ENCODE measurements around the gene RANBP3. TPM values are rescaled to one million over a fixed set of nuclear protein-coding genes. Genes with fewer than 3 reads are reported as not detected.

Gene RANBP3
- total and polyA plus RNA-seq, 8 donors = 64.6 to 91.9 (median 77.1) TPM

GRCh38 chr19:5873617-5874199 is 104.2 kb downstream of the RANBP3 start:
- Histone ChIP-seq H3K27ac (no peak overlapping the region), H3K27me3 (peaks cover 0 to 27% of the 10 kb centered on the region in 2 donors), H3K4me1 (no peaks in the 10 kb centered on the region), H3K9me3 (no peaks in the 10 kb centered on the region), H3K4me3 (no peak overlapping the region), H3K36me3 (no peaks in the 10 kb centered on the region)
- no peak for ATAC-seq
- TF ChIP-seq, protein P1, sequence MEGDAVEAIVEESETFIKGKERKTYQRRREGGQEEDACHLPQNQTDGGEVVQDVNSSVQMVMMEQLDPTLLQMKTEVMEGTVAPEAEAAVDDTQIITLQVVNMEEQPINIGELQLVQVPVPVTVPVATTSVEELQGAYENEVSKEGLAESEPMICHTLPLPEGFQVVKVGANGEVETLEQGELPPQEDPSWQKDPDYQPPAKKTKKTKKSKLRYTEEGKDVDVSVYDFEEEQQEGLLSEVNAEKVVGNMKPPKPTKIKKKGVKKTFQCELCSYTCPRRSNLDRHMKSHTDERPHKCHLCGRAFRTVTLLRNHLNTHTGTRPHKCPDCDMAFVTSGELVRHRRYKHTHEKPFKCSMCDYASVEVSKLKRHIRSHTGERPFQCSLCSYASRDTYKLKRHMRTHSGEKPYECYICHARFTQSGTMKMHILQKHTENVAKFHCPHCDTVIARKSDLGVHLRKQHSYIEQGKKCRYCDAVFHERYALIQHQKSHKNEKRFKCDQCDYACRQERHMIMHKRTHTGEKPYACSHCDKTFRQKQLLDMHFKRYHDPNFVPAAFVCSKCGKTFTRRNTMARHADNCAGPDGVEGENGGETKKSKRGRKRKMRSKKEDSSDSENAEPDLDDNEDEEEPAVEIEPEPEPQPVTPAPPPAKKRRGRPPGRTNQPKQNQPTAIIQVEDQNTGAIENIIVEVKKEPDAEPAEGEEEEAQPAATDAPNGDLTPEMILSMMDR (IDR thresholded peaks at IDR 0.05) = no peak
- intact Hi-C loops (cut with DNase I) = no loop called here
- DNase-seq = peak in 1 of 4 donors; percentile 29

GRCh38 chr19:5870986-5871394 is 107.0 kb downstream of the RANBP3 start:
- ATAC-seq (no peak), DNase-seq (no peak)
- Histone ChIP-seq H3K4me3 (no peak overlapping the region), H3K9me3 (no peaks in the 10 kb centered on the region), H3K27me3 (peaks cover 0 to under 1% of the 10 kb centered on the region in 2 donors), H3K4me1 (no peaks in the 10 kb centered on the region), H3K27ac (no peak overlapping the region), H3K36me3 (no peaks in the 10 kb centered on the region)
- intact Hi-C loops (cut with DNase I) = no loop called here
- TF ChIP-seq, protein P1 (IDR thresholded peaks at IDR 0.05) = no peak

GRCh38 chr19:5867201-5868136 is 110.5 kb downstream of the RANBP3 start:
- intact Hi-C loops (cut with DNase I) = no loop called here
- ATAC-seq = no peak
- Histone ChIP-seq H3K4me3 (no peak overlapping the region), H3K4me1 (no peaks in the 10 kb centered on the region), H3K9me3 (no peaks in the 10 kb centered on the region), H3K27me3 (no peaks in the 10 kb centered on the region), H3K36me3 (no peaks in the 10 kb centered on the region), H3K27ac (no peak overlapping the region)
- no peak for DNase-seq
- TF ChIP-seq, protein P1 (IDR thresholded peaks at IDR 0.05) = no peak

Other genes with a start within 250 kb of the RANBP3 start
- gene PRR22, start 193.4 kb downstream of the RANBP3 start, total RNA-seq = 1 to 10 TPM; 1.7 to 4.5 TPM
- gene PRR22, start 193.4 kb downstream of the RANBP3 start, polyA plus RNA-seq (ENCODE audit: insufficient read length in 6 of 6) = 1 to 10 TPM; 1.3 to 3.2 (median 2.0) TPM
- gene DUS3L, start 187.0 kb downstream of the RANBP3 start, total RNA-seq = 10 to 100 TPM; 15.8 to 38.4 TPM
- 10 to 100 TPM; 17.7 to 34.9 (median 24.9) TPM for gene DUS3L, start 187.0 kb downstream of the RANBP3 start, polyA plus RNA-seq (ENCODE audit: insufficient read length in 6 of 6)
- 1 to 10 TPM; 1.5 to 1.6 TPM for gene NRTN, start 173.1 kb downstream of the RANBP3 start, total RNA-seq
- 1 to 10 TPM in 5 of 6 donors, under 1 TPM in 1; 0.93 to 1.9 (median 1.5) TPM for gene NRTN, start 173.1 kb downstream of the RANBP3 start, polyA plus RNA-seq (ENCODE audit: insufficient read length in 6 of 6)
- gene FUT6, start 138.4 kb downstream of the RANBP3 start, total RNA-seq = under 1 TPM; 0.32 to 0.73 TPM
- under 1 TPM; 0.52 to 0.87 (median 0.70) TPM for gene FUT6, start 138.4 kb downstream of the RANBP3 start, polyA plus RNA-seq (ENCODE audit: insufficient read length in 6 of 6)
- 10 to 100 TPM; 25.2 to 31.4 TPM for gene FUT3, start 126.7 kb downstream of the RANBP3 start, total RNA-seq
- gene FUT3, start 126.7 kb downstream of the RANBP3 start, polyA plus RNA-seq (ENCODE audit: insufficient read length in 6 of 6) = under 1 TPM in 4 of 6 donors, not detected in 2; 0.28 to 0.56 (median 0.41) TPM
- gene FUT5, start 107.6 kb downstream of the RANBP3 start, total RNA-seq = not detected
- gene FUT5, start 107.6 kb downstream of the RANBP3 start, polyA plus RNA-seq (ENCODE audit: insufficient read length in 6 of 6) = not detected
- gene NDUFA11, start 74.3 kb downstream of the RANBP3 start, total RNA-seq = 100 to 1,000 TPM; 163 to 190 TPM
- gene NDUFA11, start 74.3 kb downstream of the RANBP3 start, polyA plus RNA-seq (ENCODE audit: insufficient read length in 6 of 6) = 100 to 1,000 TPM; 102 to 150 (median 132) TPM
- gene VMAC, start 73.3 kb downstream of the RANBP3 start, total RNA-seq = 1 to 10 TPM; 5.0 to 6.6 TPM
- 10 to 100 TPM in 3 of 6 donors, 1 to 10 TPM in 3; 7.0 to 10.4 (median 9.5) TPM for gene VMAC, start 73.3 kb downstream of the RANBP3 start, polyA plus RNA-seq (ENCODE audit: insufficient read length in 6 of 6)
- gene CAPS, start 63.9 kb downstream of the RANBP3 start, total RNA-seq = 10 to 100 TPM in 1 of 2 donors, 1 to 10 TPM in 1; 8.8 to 40.9 TPM
- 10 to 100 TPM; 16.4 to 44.9 (median 28.3) TPM for gene CAPS, start 63.9 kb downstream of the RANBP3 start, polyA plus RNA-seq (ENCODE audit: insufficient read length in 6 of 6)
- 10 to 100 TPM; 17.0 to 18.8 TPM for gene RFX2, start 132.4 kb upstream of the RANBP3 start, total RNA-seq
- gene RFX2, start 132.4 kb upstream of the RANBP3 start, polyA plus RNA-seq (ENCODE audit: insufficient read length in 6 of 6) = 10 to 100 TPM; 12.7 to 17.4 (median 15.3) TPM
- gene ACSBG2, start 157.5 kb upstream of the RANBP3 start, total RNA-seq = not detected
- 1 to 10 TPM; 1.6 to 3.5 (median 2.1) TPM for gene ACSBG2, start 157.5 kb upstream of the RANBP3 start, polyA plus RNA-seq (ENCODE audit: insufficient read length in 6 of 6)